ENCODE results near the gene CPA4.

The CPA4 gene

DNA sequence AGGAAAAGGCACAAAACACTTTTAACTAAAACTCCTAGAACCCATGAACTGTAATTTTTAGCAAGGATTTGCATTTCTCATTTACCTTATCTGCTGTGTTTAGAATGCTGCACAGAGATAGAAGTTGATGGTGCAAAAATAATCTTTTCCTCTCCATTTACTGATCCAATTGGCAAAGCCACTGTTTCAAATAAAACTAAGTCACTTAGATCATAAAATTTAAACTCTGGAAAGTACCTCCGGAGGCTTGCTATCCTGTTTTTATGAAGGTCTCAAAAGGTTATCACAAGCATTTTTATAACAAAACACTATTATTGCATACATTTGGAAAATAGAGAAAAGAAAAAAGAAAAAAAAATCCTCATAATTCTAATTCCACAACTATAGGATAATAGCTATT, 18.7 kb upstream of the CPA4 start:
- Histone ChIP-seq H3K27me3 (ENCODE audit: insufficient read depth, poor library complexity, severe bottlenecking) (peaks cover 5% of the 10 kb centered on the region), H3K4me3 (replicated peaks; ENCODE audit: insufficient read depth, low read length) (no peak overlapping the region), H3K27ac (replicated peaks) (no peak overlapping the region)
- TF ChIP-seq SPI1 (IDR thresholded peaks at IDR 0.05; ENCODE audit: borderline replicate concordance, low read depth) (no peak), POLR2AphosphoS5 (IDR thresholded peaks at IDR 0.05; ENCODE audit: low read depth) (no peak), GABPA (IDR thresholded peaks at IDR 0.05; ENCODE audit: low read depth) (no peak)
- TF ChIP-seq, protein P1, sequence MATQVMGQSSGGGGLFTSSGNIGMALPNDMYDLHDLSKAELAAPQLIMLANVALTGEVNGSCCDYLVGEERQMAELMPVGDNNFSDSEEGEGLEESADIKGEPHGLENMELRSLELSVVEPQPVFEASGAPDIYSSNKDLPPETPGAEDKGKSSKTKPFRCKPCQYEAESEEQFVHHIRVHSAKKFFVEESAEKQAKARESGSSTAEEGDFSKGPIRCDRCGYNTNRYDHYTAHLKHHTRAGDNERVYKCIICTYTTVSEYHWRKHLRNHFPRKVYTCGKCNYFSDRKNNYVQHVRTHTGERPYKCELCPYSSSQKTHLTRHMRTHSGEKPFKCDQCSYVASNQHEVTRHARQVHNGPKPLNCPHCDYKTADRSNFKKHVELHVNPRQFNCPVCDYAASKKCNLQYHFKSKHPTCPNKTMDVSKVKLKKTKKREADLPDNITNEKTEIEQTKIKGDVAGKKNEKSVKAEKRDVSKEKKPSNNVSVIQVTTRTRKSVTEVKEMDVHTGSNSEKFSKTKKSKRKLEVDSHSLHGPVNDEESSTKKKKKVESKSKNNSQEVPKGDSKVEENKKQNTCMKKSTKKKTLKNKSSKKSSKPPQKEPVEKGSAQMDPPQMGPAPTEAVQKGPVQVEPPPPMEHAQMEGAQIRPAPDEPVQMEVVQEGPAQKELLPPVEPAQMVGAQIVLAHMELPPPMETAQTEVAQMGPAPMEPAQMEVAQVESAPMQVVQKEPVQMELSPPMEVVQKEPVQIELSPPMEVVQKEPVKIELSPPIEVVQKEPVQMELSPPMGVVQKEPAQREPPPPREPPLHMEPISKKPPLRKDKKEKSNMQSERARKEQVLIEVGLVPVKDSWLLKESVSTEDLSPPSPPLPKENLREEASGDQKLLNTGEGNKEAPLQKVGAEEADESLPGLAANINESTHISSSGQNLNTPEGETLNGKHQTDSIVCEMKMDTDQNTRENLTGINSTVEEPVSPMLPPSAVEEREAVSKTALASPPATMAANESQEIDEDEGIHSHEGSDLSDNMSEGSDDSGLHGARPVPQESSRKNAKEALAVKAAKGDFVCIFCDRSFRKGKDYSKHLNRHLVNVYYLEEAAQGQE (IDR thresholded peaks at IDR 0.05; ENCODE audit: insufficient replicate concordance, low read depth) = no peak
- TF ChIP-seq, protein P2, sequence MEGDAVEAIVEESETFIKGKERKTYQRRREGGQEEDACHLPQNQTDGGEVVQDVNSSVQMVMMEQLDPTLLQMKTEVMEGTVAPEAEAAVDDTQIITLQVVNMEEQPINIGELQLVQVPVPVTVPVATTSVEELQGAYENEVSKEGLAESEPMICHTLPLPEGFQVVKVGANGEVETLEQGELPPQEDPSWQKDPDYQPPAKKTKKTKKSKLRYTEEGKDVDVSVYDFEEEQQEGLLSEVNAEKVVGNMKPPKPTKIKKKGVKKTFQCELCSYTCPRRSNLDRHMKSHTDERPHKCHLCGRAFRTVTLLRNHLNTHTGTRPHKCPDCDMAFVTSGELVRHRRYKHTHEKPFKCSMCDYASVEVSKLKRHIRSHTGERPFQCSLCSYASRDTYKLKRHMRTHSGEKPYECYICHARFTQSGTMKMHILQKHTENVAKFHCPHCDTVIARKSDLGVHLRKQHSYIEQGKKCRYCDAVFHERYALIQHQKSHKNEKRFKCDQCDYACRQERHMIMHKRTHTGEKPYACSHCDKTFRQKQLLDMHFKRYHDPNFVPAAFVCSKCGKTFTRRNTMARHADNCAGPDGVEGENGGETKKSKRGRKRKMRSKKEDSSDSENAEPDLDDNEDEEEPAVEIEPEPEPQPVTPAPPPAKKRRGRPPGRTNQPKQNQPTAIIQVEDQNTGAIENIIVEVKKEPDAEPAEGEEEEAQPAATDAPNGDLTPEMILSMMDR (IDR thresholded peaks at IDR 0.05; ENCODE audit: insufficient read depth, low read length) = no peak
- no peak for DNase-seq (ENCODE audit: low read depth in 1 of 2, low spot score in 1 of 2)

DNA sequence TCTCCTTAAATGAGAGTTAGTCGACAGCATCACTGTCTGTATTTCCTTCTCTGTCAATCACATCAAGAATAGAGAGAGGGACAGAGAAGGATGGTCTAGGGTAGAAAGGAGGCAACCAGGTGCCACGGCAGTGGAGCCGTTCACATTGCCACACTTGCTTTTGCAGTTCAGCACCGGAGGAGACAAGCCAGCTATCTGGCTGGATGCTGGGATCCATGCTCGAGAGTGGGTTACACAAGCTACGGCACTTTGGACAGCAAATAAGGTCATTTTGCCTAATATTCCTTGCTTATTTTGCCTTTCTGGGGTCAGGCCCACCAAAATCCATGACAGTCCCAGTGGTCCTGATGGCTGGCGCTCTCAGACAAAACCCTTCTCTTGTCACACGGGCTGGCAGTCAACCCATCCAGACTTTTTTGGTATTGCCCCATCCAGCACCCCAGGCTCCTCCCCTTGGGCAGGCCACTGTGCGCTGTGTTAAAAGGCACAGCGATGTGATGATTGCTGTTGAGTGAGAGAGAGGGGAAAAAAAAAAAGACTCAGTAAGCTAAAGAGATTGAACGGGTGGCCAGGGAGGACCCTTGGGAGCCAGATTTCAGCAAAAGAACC, 17.9 kb upstream of the CPA4 start:
- H3K27ac ChIP-seq (replicated peaks) = no peak overlapping the region
- H3K27me3 ChIP-seq (ENCODE audit: insufficient read depth, poor library complexity, severe bottlenecking) = peaks cover 5% of the 10 kb centered on the region
- DNase-seq (ENCODE audit: low read depth in 1 of 2, low spot score in 1 of 2) = no peak
- TF ChIP-seq GABPA (IDR thresholded peaks at IDR 0.05; ENCODE audit: low read depth) (no peak), POLR2AphosphoS5 (IDR thresholded peaks at IDR 0.05; ENCODE audit: low read depth) (no peak), SPI1 (IDR thresholded peaks at IDR 0.05; ENCODE audit: borderline replicate concordance, low read depth) (no peak)
- TF ChIP-seq, protein P2 (IDR thresholded peaks at IDR 0.05; ENCODE audit: insufficient read depth, low read length) = no peak
- TF ChIP-seq, protein P1 (IDR thresholded peaks at IDR 0.05; ENCODE audit: insufficient replicate concordance, low read depth) = no peak
- H3K4me3 ChIP-seq (replicated peaks; ENCODE audit: insufficient read depth, low read length) = no peak overlapping the region

DNA sequence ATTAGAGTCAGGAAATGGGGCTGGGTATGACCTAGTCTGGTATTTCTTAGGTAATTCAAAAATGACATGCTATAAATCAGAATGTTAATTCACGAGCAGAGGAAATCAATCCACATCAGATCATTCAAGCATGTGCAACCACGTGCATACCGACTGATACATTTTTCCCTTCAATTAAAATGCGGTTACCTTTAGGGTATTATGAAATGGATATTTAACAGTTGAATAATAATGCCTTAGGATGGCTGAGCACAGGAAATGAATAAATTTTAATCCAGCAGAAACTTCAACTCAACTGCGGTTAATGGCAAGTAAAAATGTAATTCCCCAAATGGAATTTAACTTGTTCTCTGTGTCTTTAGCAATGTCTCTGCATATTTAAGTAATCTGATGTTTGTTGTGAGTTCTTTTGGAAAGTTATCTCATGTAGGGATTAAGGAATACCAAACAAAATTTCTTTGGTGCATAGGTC, 17.1 kb upstream of the CPA4 start:
- Histone ChIP-seq H3K27ac (replicated peaks) (no peak overlapping the region), H3K4me3 (replicated peaks; ENCODE audit: insufficient read depth, low read length) (no peak overlapping the region), H3K27me3 (ENCODE audit: insufficient read depth, poor library complexity, severe bottlenecking) (peaks cover 5% of the 10 kb centered on the region)
- TF ChIP-seq, protein P2 (IDR thresholded peaks at IDR 0.05; ENCODE audit: insufficient read depth, low read length) = no peak
- TF ChIP-seq, protein P1 (IDR thresholded peaks at IDR 0.05; ENCODE audit: insufficient replicate concordance, low read depth) = no peak
- no peak for TF ChIP-seq GABPA (IDR thresholded peaks at IDR 0.05; ENCODE audit: low read depth)
- TF ChIP-seq POLR2AphosphoS5 (IDR thresholded peaks at IDR 0.05; ENCODE audit: low read depth) = no peak
- no peak for TF ChIP-seq SPI1 (IDR thresholded peaks at IDR 0.05; ENCODE audit: borderline replicate concordance, low read depth)
- no peak for DNase-seq (ENCODE audit: low read depth in 1 of 2, low spot score in 1 of 2)
